HTR-8/SVneo (cell line): ENCODE data around the gene ZBTB7B.
"Not testable (repeated sequence)": the region's sequence is repeated elsewhere in the genome, so short reads cannot be mapped to it uniquely, and the experiment has no call there.

ENCODE experiments used
- DNase-seq: peaks from one replicate; pipeline ENCODE4 v3.0.0; 2011; ENCODE audit warnings: low spot score, mixed read lengths; ENCODE audit not compliant: insufficient read length
- FAIRE-seq: peaks from 2 replicates; lab custom pipeline; 2011; peaks lifted over from hg19 to GRCh38; lab: Jason Lieb, UNC

The ZBTB7B gene

DNA sequence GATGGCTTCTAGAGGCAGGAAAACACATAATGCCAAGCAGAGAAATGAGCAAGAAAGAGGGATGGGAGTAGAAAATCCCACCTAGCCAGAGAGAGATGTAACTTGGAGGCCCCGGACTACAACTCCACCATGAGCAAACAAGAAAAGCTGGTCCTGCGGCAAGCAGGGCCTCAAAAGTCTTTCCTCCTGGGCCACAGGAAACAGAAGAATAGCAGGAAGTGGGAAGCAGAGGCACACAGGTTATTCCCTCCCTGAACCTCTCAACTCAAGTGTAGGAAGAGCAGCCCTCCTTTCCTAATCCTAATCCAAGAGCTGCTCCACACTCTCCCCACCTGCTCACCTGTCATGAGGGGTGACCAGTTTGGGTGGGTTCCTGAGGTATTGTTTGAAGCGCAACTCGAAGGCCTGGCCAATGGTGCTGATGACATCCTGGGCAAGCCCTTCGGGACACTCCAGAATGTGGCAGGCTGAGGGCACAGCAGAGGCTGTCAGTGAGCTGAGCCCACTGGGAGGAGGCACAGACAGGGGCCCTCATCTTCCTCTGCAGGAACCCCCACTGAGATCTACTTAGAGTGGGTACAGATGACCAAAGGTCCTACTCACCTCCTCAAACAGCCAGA, 35.2 kb upstream of the ZBTB7B start:
- FAIRE-seq = no peak

DNA sequence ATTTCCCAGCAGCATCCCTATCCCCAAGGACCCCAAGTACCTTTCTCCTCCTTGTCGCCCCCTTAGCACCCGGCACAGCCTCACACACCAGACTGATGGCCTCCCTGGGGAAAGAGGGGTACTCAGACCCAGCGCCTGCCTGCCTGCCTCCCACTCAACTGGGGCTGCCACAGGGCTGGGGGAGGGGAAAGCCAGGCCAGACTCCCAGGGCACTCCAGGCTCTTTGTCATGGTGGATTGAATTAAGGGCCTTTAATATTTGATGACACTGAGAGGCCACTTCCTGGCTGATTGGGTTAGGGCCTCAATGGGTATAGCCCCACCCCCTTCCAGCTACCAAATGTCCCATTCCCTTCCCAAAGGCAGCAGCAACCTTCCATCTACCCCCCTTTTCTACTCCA, 33.9 kb upstream of the ZBTB7B start:
- no peak for FAIRE-seq

More for the DNA sequence above, 35.2 kb upstream of the ZBTB7B start:
- no peak for DNase-seq

DNA sequence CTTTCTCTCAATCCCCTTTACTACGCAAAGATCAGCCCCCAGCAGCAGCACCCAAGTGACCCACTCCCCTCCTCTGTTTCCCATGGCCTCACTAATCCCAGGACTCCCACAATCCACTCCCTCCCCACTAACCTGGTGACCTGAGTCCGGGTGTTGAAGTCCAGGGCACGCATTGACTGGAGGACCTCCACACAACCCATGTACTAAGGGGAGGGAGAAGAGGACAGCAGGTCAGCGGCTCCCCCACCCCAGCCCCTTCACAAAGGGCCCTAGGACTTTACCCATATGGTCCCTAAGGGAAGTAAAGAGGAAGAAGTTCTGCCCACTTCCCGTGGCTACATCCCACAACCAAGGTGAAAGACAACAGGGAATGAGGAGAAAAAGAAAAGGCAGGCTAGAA, 33.4 kb upstream of the ZBTB7B start:
- FAIRE-seq (no peak), DNase-seq (no peak)

More for the DNA sequence above, 33.9 kb upstream of the ZBTB7B start:
- DNase-seq = no peak

DNA sequence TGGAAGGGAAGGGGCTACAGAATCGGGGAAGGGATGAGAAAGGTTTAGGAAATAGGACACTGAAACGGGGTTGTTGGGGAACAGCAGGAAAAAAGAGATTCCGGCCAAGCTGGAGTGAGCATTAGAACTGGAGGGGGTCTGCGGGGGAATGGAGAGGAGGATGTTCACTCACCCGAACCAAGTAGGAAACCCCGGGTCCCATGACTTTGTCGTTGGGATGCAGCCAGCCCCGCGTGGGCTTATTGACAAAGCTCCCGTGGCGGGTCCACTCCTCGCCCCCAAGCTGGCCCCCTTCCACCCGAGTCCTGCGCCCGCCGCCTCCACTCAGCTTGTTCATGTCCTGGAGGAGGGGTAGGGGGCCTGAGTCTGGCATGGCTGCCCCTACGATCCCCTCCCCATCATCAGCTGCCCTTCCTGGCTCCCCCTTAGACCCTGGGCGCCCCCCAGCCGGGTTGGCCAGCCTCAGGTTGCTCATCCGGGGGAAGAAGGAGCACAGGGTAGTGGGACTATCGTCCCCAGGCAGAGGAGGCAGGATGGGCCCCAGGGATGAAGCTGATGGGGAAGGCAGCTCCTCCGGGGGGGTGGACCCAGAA, 32.6 kb upstream of the ZBTB7B start:
- no peak for FAIRE-seq
- DNase-seq = no peak

- DNase-seq = peak; percentile 81
- no peak for FAIRE-seq
Observed at GRCh38 chr1:154970631-154971340, 31.8 kb upstream of the ZBTB7B start, which contains the start of gene SHC1. Gene SHC1 (minus strand): TSS chr1:154970747. CDS start chr1:154970526, 221 bp downstream.

DNA sequence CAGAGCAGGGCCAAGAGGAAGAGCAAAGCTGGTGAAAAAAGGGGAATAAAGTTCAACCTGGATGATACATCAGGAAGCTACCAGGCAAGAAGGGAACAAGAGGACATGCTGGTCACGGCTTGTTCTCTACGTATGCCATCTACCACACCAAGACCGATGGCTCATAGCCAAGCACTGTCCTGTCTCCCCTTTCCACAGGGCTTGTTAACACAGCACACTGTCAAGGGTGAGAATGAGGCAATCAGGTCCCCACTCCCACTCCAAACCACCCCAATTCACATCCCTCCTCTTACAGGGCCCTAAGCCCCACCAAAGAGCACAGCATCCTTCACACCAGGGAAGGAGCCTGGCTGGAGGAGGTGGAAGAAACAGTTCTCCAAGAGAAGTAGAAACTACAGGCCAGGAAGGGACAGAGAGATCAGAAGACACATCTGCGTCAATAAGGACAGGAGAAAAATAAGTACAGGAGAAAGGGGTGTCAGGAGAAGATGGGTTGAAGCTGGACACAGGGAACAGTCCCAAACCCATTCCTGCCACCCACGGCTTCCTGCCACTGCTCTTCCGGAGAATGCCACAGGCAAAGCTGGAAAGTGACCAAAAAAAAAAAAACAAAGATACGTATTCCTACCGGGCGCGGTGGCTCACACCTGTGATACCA, 31.1 kb upstream of the ZBTB7B start:
- DNase-seq = no peak
- no peak for FAIRE-seq

DNA sequence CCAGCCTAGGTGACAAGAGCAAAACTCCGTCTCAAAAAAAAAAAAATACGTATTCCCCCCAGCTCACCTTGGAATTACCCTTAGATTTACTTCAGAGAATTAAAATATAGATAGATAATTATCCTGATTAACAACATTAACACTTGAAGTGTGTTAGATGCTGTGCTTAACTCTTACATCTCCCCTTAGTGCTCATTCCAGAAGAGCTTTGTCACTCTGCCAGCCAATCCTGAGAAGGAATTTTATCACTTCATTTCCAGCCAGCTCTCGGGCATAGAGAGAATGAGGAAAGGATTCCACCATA, 30.4 kb upstream of the ZBTB7B start:
- no peak for FAIRE-seq
- DNase-seq = no peak

DNA sequence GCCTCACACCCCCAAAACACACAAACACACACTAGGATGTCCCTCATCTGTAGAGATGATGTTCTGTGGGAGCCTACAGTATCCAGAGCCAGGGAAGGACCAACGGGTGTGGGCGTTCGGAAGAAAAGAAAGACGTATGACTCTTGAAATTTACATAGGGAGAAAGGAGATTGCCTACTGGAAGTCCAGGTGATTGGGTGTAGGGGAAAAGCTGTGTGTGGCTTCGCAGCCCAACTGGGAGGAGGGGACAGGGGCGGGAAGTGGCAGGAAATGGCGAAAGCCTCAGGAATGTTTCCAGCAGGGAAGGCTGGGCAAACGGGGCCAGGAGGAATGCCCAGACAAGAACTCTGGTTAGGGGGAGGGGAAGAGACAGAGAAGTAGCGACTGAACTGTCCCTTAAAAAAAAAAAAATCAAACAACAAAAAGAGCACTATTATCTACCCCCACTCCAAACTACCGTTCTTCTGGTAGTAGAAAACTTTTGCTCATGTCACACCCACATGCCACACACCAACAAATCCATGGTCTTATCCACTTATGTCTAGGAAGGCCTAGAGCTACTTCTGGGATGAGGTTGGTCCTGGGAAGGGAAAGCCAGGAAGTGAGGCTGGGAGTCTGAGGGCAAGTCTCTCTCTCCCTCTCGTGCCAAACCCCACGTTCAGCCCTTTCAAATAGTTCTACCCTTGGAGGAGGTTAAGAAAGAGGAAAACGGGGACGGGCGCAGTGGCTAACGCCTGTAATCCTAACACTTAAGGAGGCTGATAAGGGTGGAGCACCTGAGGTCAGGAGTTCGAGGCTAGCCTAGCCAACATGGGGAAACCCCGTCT, 29.9 kb upstream of the ZBTB7B start:
- FAIRE-seq = no peak
- DNase-seq = peak; percentile 76

- DNase-seq = peak; percentile 77
- no peak for FAIRE-seq
Observed at GRCh38 chr1:154973344-154974101, 29.1 kb upstream of the ZBTB7B start.

DNA sequence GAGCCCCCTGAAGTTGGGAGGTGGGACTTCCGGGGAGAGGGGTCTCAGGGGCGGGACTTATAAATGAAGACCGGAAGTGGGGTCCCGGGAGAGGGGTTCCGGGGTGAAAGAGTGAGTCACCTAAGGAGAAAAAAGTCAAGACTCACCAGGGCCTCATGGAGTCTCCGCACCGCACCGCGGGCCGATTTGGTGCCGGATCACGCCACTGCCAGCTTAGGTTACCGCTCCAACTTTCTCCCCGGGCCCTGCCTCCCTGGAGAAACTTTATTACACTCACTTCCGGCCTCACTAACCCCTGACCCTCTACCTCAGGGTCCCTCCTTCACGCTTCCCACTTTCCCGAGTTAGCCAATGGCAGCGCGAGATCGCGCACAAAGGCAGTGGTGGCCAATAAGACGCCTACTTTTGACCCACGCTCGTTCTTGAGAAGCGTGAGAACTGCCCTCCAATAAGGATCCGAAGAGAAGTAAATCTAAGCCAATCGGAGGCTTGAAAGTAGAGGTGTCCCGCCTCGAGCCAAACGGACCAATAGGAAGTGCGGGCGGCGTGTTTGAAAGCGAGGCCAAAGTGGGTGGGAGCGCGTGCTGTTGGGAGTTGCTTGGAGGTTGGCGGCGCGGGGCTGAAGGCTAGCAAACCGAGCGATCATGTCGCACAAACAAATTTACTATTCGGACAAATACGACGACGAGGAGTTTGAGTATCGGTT, 28.3 kb upstream of the ZBTB7B start, which contains the start of gene CKS1B:
Gene CKS1B (plus strand): TSS at position 580 of the 706 bp plus-strand sequence. CDS start 65 bp downstream, at position 645.
- FAIRE-seq (peak; percentile 23), DNase-seq (peak; percentile 88)

DNA sequence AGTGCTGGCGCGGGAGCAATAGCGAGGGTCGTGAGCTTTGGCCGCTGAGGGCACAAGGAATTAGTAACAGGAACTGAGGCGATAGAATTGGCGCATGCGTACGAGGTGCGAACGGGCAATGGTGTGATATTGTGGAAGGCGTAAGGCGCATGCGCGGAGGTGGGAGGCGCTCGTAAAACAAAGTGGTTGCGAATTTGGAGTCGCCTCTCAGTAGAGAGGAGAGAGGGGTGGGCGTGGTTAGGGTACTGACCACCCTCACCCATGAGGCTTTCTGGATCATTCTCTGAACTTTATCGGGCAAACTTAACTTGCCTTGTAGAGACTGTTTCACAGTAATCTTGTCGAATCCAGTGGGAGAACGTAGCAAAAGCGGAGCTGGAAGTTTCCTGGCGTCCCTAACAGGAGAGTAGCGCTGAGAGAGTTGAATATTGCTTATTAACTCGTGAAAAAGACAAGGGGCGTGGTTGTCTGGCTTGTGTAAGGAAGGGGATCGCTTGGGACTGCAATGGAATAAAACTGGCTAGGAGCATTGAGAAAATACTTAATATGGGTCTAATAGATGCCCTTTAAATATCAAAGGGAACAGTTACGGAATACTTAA, 27.7 kb upstream of the ZBTB7B start:
- no peak for FAIRE-seq
- DNase-seq = peak; percentile 82

- DNase-seq (no peak), FAIRE-seq (no peak)
Observed at GRCh38 chr1:154975409-154976059, 27.1 kb upstream of the ZBTB7B start.

DNA sequence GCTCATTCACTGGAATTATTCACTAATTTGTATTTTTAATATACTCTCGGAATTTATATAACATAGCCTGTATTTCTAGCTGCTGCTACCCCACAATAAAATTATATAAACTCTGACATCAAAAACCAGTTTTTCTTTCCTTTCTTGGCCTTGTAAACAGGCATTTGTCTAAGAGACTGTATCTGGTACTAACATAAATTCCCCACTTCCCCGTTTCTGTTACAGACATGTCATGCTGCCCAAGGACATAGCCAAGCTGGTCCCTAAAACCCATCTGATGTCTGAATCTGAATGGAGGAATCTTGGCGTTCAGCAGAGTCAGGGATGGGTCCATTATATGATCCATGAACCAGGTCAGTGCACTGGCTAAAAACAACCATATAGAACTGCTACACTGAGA, 24.8 kb upstream of the ZBTB7B start:
- FAIRE-seq, DNase-seq: not testable (repeated sequence)

- DNase-seq (no peak), FAIRE-seq (no peak)
Observed at GRCh38 chr1:154978360-154978759, 24.2 kb upstream of the ZBTB7B start.

- FAIRE-seq = no peak
- DNase-seq = no peak
Observed at GRCh38 chr1:154982341-154982740, 20.3 kb upstream of the ZBTB7B start.

DNA sequence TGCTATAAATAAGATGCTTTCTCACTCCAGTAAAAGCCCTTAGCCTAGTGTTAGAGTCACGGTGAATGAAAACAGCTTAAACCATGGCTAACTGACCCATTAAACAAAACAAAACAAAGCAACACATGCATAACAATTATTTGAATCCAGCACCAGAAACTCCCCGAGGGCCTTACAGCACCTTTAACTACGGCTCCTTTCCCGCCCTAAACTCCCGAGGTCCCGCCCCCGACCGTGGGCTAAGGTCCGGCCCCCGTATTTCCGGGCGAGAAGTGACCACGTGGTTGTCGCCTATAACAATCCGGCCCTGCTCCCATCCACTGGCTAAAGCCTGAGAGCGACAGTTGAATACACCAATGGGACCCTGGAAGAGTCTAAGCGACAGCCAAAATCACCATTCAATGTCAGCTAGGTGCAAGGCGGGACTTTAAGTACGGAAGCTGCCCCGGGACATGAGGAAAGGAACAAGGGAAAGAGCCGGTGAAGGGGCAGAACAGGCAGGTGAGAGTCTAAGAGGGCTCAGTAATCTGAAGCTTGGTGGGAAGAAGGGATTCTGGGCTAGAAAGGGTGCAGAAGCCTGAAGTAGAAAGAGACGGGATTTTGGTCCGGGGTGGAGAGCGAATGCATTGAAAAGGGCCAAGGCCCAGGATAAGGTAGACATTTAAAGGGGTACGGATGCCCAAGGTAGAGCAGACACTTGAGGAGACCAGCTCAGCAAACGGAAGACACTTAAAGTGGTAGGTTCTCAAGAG, 19.5 kb upstream of the ZBTB7B start, which contains the start of gene FLAD1:
Gene FLAD1 (plus strand): TSS at position 448 of the 752 bp plus-strand sequence. CDS start 351 bp downstream, outside the sequence.
- FAIRE-seq (no peak), DNase-seq (peak; percentile 97)
